Hindlimb muscle (tissue), 1 donor: ENCODE measurements around the gene TCEA3. TPM values are rescaled to one million over a fixed set of nuclear protein-coding genes. Genes with fewer than 3 reads are reported as not detected.

Experiments
- DNase-seq: peaks from one replicate; pipeline ENCODE4 v3.0.0-alpha.2; 2013
- polyA plus RNA-seq: library from polyadenylated mRNA; unstranded; fragments of 120-200 nt; gene quantifications from one replicate; pipeline ENCODE4 v1.2.1, GENCODE V29; 2013; ENCODE audit not compliant: insufficient read length

TCEA3 gene
- polyA plus RNA-seq, 1 donor, result 430 TPM

DNA sequence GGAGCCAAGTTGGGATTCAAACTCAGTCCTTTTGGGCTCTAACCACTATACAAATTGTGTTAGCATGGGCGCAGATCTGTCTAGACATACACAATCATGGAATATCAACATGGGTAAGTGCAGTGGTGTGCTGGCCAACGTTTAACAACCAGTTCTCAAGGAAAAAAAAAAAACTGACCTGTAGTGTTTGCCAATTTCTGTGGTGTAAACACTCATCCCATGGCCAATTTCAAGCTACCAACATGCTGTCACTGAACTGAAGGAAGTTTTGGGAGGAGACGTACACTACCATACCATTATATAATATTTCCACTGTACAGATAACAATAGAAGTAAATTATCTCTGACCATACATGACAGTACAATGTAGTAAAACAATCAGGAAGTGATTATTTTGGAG lies 3.2 kb downstream of the TCEA3 start:
- no peak for DNase-seq

DNA sequence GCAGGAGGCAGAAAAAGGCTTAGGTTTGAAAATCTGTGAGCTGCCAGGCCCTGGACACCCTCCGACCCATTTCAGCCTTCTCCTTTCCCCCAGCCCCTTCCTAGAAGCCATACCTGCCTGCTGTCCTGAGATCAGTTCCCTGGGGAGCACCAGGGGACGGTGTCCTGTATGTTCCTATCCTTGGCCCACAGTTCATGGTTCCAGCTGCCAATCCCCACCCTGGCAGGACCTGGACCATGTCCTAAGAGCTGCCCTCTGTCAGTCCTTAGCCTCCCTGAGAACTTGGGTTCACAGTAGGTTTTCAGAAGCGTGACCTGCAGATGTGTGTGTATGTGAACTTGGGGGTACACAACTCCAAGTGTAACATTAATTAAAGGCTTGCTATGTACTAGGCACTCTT lies 3.8 kb downstream of the TCEA3 start:
- no peak for DNase-seq

DNA sequence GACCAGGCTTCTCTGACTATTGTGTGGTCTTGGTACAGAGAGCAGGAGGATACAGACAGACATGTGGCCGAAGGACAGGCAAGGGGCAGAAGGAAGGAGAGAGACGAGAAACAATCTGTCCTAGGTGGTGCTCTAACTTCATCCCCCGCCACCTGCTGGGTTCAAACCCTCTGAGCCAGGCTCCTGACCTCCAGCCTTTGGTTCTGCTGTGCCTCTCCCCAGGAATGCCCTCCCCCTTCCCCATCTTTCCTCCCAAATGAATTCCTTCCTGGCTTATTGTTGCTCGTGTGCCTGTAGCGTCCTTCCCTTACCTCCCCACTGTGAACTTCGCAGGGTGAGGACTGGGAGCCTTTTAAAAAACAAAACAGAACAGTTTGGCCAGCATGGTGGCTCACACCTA lies 5.4 kb downstream of the TCEA3 start:
- DNase-seq, result no peak

DNA sequence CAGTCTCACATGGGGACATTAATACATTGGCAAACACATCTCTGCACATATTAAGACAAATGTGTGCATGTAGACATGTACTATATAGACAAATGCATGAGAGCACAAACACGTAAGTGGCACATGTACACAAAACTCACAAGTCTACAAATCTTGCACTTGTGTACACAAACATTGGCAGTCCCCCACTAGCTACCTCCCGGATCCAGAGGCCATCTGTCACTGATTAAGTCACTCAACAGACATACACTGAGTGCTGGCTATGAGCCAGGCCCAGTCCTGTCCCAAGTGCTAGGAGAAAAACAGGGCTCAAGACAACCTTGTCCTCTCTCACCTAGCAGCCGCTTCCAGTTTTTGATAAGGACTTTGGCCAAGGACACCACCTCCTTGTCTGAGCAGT lies 7.0 kb downstream of the TCEA3 start:
- no peak for DNase-seq

DNA sequence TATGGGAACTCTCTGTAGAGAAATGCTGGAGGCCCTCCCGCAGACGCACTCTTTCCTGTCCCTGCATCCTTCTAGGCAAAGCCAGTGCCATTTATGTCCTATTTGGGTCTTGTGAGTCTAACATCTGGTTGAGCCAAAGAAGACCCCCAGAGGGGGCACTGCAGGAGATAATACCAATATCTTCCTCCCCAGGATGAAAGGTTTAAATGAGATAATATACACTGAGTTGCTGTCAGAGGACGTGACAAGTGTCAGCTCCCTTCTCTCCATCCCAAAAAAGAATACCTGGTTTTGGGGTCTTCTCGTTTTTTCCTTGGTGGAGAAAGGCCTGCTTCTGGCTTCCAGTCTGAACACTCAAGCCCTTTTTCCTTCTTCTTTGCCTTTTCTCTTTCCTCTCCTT lies 7.6 kb downstream of the TCEA3 start:
- DNase-seq, result no peak

DNA sequence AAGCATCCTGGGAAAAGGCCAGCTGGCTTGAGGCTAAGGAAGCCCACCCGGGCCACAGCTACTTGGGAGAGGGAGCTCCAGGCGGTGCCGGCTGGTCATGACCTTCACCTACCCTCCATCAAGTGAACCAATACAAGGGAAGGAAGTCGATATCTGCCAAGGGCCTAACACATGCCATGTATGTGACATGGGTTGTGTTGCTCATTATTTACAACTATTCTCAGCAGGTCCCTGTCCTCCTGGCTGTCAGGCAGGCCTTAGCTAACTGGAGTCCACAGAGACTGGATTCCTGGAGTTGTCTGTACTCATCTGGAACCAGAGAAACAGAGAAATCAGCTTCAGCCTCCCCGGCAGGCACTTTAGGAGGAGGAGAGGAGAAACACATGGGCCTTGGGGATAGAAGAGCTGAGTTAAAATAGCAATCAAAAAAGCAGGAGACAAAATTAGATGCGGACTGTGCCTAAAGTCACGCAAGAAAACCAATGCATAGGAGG lies 15.7 kb downstream of the TCEA3 start:
- DNase-seq, result no peak

DNA sequence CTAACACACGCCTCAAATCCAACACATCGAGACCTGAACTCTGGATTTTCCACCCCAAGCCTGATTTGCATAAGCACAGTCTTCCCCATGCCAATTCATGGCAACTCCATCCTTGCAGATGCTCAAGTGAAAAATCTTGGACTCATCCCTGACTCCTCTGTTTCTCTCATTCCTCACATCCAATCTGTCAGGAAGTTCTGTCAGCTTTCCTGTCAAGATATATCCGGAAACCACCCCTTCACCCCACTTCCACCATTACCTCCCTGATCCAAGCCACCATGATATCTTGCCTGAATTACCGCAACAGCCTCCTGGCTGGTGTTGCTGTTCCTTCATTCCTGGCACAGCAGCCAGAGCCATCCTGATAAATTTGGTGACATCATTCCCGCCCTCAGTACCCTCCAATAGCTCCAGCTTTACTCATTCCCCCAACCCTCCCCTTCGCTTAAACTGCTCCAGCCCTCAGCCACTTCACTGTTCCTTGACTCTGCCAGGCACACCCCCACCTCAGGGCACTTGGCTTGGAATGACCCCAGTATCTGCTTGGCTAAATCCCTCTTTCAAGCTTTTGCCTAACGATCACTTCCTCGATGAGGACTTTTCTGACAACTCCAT lies 17.4 kb downstream of the TCEA3 start:
- DNase-seq, result no peak

DNA sequence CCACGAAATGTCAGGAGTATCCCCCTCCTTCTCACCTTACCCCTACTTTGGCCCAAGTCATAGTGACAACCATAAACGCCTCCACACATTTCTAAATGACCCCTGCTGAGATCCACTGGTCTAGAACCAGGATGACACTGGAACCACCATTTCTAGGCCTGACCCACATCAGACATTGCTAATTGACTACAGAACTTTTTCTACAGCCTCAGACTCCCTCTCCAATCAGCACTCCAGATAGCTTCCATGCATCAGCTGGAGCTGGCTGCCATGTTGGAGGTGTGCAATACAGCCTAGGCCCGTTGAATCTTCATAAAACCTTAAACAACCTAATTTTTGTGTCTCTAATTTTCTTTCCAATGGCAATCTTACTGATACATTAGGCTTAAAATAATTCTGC lies 18.6 kb downstream of the TCEA3 start:
- no peak for DNase-seq

DNA sequence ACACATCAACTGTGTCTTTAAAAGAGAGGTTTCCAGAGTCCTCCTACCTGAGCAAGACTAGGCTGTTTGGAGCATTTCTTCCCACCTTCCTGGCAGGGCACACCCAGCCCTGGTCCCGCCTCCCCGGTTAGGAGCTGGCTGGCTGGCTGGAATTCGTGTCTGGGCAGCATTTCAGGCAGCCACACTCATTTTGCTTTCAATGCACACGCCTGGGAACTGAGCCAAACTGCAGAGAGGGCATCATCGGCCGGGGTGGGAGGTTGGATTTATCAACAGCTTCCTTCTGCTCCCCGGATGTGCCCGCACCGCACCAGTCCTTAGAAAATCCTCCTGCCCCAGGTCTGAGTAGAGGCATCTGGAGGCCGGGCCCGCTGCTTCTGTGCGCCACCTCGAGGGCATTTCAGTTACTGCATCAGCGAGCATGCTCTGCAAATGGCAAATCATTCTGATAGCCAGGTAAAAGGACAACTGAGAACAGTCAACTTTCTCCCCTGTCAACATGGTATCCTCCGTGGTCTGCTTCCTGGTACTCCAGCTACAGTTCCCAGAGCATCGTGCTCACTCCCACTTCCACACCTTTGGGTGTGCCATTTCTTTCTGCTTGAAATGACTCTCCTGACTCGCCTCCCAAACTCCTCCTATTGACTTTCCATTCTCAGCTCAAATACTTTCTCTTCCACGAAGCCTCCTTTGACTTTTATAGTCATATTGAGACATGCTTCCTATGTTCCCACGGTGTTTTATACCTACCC lies 20.6 kb downstream of the TCEA3 start:
- peak; percentile 78 for DNase-seq

DNA sequence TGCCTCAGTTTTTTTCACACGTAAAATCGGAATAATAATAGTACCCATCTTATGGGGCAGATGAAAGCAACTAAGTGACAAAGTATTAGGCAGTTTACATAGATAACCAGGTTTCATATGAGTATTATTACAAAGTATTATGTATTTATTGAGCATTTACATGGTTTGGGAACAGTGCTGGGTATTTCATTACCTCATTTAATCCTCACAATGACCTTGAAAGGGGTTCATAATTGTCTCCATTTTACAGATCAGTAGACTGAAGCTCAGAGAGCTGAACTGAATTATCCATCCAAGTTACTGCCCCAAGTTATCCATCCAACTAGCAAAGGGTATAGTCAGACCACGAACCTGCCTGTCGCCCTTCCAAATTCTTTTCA lies 21.2 kb downstream of the TCEA3 start:
- no peak for DNase-seq

DNA sequence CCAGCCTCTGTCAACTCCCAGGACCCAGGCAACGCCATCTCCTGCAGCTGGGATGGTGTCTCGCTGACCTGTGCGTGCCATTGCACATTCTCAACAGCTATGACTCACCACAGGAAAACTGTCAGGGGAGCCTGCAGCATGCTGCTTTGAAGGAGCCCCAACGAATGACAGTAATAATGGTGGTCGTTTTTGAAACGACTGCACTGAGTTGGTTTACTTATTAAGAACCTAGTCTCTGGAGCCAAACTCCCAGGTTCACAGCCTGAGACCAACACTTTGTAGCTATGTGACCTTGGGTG lies 21.6 kb downstream of the TCEA3 start:
- no peak for DNase-seq

DNA sequence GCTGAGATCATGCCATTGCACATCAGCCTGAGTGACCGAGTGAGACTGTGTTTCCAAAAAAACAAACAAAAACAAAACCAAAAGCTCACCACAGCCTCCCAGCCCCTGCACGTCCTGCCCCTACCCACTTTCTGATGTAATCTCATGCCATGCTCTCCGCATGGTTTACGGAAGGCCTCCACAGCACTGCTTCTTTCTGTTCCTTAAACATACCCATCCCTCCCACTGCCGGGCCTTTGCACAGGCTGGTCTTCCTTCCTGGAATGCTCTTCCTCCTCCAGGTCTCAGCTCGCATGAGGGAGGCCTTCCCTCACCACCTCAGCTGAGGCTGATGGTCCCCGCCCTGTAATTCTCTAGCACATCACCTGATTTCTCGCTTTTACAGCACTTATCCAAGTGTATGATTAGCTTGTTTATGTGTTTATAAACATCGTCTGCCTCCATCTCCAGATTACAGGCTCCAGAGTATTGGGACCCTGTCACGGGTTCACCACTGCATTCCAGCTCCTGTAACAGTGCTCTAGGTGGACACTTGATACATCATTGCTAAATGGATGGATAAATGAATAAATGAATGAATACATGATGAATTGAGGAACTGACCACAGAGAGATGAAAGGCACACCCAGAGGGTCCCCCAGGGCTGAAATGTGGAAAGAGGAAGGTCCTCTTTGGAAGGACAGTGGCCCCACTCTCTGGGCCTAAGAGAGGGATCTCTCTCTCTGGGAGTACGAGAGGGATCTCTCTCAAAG lies 22.1 kb downstream of the TCEA3 start:
- DNase-seq, result no peak

DNA sequence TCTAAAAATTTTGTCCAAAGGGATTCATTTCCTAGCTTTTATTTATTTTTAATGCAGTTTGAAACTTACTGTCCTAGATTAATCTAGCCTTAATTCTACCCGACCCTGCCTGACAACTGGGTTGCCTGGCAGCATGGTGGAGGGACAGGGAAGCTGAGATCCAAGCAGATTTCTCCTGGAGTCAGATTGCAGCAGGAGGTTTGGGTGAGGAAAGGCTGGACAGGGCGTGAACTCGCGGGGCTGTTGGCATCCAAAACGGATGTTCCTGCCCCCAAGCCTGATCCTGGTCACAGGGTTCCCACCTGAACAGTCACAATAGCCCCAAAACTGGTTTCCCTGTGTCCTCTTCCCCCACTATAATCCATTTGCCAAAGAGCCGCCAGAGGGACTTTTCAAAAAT lies 23.2 kb downstream of the TCEA3 start:
- no peak for DNase-seq

DNA sequence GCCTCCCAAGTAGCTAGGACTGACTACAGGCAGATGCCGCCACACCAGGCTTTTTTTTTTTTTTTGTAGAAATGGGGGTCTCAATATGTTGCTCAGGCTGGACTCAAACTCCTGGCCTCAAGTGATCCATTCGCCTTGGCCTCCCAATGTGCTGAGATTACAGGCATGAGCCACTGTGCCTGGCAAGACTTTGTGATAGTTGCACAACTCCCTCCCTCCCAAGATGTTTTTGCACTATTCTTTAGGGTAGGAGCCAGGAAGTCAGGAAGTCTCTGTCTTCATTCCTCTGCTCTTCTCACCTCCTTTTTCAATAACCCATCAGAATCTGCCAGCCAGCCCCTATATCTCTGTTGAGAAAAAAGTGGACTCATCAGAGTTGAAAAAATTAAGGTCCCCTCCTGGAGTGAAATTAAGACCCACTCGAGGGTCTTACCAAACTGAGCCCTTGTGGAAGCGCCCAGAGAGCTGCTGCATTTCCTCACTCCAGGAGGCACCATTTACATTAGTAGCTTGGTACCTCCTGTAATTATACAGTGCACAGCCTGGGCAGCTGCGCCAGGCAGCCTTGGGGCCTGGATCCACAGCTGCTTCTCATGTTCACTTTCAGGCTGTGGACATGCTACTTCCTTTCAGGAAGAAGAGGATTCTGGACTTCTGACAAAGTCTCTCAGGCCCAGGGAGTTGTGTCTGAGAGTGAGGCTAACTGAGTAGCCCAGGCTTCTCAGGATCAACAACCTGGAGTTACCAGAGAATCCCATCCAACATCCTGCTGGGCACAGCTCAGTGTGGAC lies 24.0 kb downstream of the TCEA3 start:
- no peak for DNase-seq

DNA sequence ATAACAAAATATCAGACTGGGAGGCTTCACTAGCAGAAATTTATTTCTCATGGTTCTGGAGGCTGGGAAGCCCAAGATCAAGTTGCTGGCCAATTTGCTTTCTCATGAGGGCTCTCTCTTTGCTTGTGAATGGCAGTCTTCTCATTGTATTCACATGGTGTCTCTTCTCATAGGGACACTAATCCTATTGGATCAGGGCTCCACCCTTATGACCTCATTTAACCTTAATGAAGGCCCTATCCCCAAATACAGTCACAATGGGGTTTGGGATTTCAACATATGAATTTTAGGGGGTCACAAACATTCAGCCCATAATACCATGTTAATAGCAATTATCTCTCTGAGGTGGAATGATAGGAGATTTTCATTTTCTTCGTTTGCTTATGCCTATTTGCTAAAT lies 25.3 kb downstream of the TCEA3 start:
- no peak for DNase-seq

DNA sequence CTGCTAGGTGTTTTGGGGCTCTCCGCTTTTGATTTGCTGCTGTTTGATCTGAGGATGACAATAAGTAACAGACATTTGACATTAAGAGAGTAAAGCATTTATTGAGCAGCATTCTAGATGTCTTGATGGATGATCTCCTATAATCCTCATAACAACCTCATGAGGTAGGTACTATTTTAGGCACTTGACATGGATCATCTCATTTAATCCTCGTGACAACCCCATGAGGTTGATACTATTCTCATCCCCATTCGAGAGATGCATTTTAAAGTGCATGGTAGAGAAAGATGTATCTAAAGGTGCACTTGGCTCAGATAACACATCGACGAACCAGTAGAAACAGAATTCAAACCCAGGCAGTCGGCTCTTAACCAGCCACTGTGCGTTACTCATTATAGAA lies 26.6 kb downstream of the TCEA3 start:
- DNase-seq, result no peak

DNA sequence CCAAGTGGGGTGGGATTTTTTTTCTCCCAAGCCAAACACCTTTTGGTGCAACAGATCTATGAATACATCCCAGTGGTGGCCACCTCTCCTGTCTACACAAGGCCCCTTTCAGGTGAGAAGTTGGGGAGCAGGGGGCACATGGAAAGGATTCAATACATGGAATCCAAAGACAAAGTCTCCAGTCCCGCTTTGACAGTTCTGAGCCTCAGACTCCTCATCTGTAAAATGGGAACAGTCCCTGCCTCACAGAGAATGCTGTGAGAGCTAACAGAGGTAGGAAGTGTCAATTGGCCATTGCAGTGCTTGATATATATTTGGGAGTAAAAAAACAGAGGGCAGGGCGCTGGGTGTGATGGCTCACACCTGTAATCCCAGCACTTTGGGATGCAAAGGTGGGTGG lies 28.2 kb downstream of the TCEA3 start:
- no peak for DNase-seq

DNA sequence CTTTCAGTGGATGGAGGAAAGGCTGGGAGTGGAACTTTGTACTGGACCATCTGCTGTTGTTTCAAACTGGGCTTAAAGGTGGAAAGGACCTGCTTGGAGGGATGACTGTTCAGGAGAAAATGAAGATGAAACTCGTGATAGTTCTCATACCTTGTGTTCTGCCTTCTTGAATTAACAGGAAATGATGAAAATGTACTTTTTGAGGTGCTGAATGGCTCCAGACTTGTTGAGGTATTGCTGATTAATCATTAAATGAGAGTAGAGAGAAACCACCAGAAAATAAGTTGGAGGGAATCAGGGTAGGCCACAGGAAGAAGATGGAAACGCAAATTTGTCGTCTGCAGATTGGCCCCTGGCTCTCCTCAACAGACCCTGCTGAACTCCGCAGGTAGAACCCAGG lies 28.7 kb downstream of the TCEA3 start:
- DNase-seq, result no peak

DNA sequence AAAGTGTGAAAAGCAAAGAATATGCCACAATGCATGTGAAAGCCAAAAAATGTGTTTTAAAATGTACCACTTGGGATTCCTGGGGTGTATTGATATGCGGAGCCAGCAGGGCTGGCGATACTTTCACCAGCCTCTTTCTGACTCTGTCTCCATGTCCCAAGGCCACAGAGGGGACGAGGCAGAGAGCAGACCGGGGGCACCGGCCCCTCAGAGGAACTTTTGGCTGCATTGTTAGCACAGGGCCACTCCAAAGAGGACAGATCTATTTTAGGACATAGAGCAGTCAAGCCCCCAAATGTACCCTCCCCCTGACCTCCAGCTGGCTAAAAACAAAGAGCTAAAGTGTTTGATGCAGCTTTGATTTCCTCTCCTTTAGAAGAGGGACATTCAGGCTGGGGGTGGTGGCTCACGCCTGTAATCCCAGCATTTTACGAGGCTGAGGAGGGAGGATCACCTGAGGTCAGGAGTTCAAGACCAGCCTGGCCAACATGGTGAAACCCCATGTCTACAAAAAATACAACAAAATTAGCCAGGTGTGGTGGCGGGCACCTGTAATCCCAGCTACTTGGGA lies 29.3 kb downstream of the TCEA3 start:
- DNase-seq, result no peak

DNA sequence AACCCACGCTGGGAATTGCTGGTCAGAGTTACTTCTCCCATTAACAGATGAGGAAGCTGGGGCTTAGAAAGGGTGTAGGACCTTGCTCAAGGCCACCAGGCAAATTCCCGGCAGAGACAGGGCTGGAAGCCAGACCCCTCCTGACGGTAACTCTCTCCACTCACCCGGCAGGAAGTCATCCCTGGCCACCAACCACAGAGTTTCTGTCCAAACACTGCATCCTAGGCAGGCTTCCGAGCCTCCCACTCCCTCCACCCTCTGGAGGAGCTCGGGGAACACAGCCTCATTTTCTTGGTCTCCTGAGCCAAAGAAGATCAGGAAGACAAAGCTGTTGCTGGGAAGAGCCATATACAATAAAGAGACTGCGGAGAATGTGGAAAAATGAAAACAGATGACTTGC lies 29.9 kb downstream of the TCEA3 start:
- peak; percentile 83 for DNase-seq

DNA sequence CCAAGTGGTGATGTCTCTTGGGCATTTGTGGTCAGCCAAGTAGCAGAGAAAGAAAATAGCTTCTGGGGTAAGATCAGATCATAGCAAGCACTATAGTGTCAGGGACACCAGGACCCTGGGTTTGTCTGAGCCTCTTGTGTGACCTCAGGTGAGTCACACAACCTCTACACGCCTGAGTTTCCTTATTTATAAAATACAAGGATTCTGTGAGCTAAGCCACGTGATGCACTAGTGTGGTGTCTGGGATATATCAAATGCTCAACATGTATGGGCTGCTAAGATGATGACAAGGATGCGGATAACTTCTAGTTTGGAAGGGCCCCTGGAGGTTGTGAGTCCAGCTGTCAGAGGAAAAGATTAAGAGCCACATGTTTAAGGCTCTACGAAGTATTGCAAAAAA lies 30.4 kb downstream of the TCEA3 start:
- peak; percentile 67 for DNase-seq

DNA sequence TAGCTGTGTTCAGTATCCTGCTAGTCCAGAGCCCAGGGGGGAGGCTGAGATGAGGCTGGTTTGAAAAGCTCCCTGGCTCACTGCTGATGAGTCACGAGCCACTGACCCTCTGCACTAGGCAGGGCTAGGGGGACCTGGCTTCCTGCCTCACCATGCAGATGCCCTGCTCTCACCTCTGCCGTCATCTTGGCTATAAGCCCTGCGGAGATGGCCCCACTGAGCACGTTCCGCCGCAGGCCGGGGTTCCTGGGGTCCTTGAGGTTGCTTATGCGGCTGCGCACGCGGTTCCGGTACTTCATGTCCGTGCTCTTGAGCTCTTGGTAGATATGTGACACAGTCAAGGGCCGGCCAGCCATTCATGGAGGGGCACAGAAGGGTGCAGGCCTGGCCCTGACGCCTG lies 30.8 kb downstream of the TCEA3 start:
- DNase-seq, result no peak
